B cell (primary cell): ENCODE measurements around the gene RPS18. TPM values are rescaled to one million over a fixed set of nuclear protein-coding genes. Genes with fewer than 3 reads are reported as not detected.

Source experiments
- ATAC-seq: fragments of 200-7000 bp; cut with Tn5 transposase; one replicate; pipeline ENCODE4 v1.10.0; 2021; ENCODE audit warnings: low read depth, mild to moderate bottlenecking, moderate number of reproducible peaks, moderate library complexity
- CTCF ChIA-PET: fragments of 350-600 bp; sonication (Branson Sonifier 250); formaldehyde crosslinking; loops from one replicate; lab custom pipeline; 2021; ENCODE audit warnings: antibody characterized with exemption, inconsistent platforms; lab: Charles Lee
- POLR2A ChIA-PET: fragments of 350-600 bp; sonication (Branson Sonifier 250); formaldehyde crosslinking; loops from one replicate; lab custom pipeline; 2021; ENCODE audit warnings: antibody characterized with exemption; lab: Charles Lee
- DNase-seq: peaks from one replicate; pipeline ENCODE4 v3.0.0; 2013
- H2AFZ ChIP-seq: 2 replicates; pipeline ENCODE4 v1.6.1; 2012; ENCODE audit warnings: mild to moderate bottlenecking, low read depth, low read length; ENCODE audit not compliant: insufficient read depth, poor library complexity, severe bottlenecking
- H3K27ac ChIP-seq, 2 donors: 1 replicate in 1 of 2; 2 replicates in 1 of 2; pipeline ENCODE4 v1.5.1; 2012 to 2013; ENCODE audit warnings: low read length in 2 of 2, mild to moderate bottlenecking in 2 of 2, moderate library complexity in 1 of 2
- H3K27me3 ChIP-seq, 4 experiments: fragments of 200-600 bp in 1 of 4; sonication (generic) in 1 of 4; replicated peaks in 1 of 4; 1 replicate in 2 of 4; 2 replicates in 2 of 4; pipeline versions ENCODE4 v1.6.1 to v1.7.0; 2013 to 2016; ENCODE audit warnings: low read length in 3 of 4, mild to moderate bottlenecking in 2 of 4, mixed read lengths in 1 of 4, moderate library complexity in 1 of 4; ENCODE audit not compliant: insufficient read depth in 4 of 4, control insufficient read depth in 3 of 4; ENCODE audit errors: control extremely low read depth in 1 of 4
- H3K36me3 ChIP-seq, 2 experiments: replicated peaks in 1 of 2; 1 replicate in 1 of 2; 2 replicates in 1 of 2; pipeline versions ENCODE4 v1.6.1 to v1.7.1; 2013; ENCODE audit warnings: low read length in 1 of 2; ENCODE audit not compliant: insufficient read depth in 2 of 2, control insufficient read depth in 1 of 2; ENCODE audit errors: control extremely low read depth in 1 of 2, extremely low read depth in 1 of 2
- H3K4me1 ChIP-seq, 2 donors: fragments of 200-600 bp in 1 of 2; sonication (generic) in 1 of 2; 1 replicate in 1 of 2; 2 replicates in 1 of 2; pipeline versions ENCODE4 v1.5.1 to v1.6.1; 2013 to 2017; ENCODE audit warnings: low read length in 2 of 2; ENCODE audit not compliant: control insufficient read depth in 2 of 2, insufficient read depth in 2 of 2
- H3K4me2 ChIP-seq: replicated peaks from 2 replicates; pipeline ENCODE3; 2012; ENCODE audit warnings: mild to moderate bottlenecking, low read depth, low read length; ENCODE audit not compliant: poor library complexity, severe bottlenecking
- H3K4me3 ChIP-seq, 5 experiments: fragments of 200-600 bp in 1 of 5; sonication (generic) in 1 of 5; 1 replicate in 3 of 5; 2 replicates in 2 of 5; pipeline versions ENCODE4 v1.5.1 to v1.7.0; 2011 to 2016; ENCODE audit warnings: low read length in 4 of 5, mild to moderate bottlenecking in 4 of 5, low read depth in 2 of 5, control low read depth in 1 of 5, moderate library complexity in 1 of 5; ENCODE audit not compliant: insufficient read depth in 1 of 5; ENCODE audit errors: control extremely low read depth in 1 of 5, extremely low read depth in 1 of 5
- H3K79me2 ChIP-seq: fragments of 200-600 bp; sonication (generic); one replicate; pipeline ENCODE4 v1.6.0; 2016; ENCODE audit warnings: low read length; ENCODE audit not compliant: control insufficient read depth, insufficient read depth
- H3K9ac ChIP-seq: fragments of 200-600 bp; sonication (generic); 2 replicates; pipeline ENCODE4 v1.6.1; 2017; ENCODE audit warnings: mild to moderate bottlenecking, low read length, moderate library complexity
- H3K9me3 ChIP-seq, 3 donors: one replicate each; pipeline versions ENCODE4 v1.6.1 to v1.7.1; 2013; ENCODE audit warnings: low read length in 2 of 3; ENCODE audit not compliant: control insufficient read depth in 2 of 3, insufficient read depth in 1 of 3; ENCODE audit errors: control extremely low read depth in 1 of 3
- H4K20me1 ChIP-seq: 2 replicates; pipeline ENCODE4 v1.6.0; 2012; ENCODE audit warnings: mild to moderate bottlenecking, low read length; ENCODE audit not compliant: insufficient read depth, control insufficient read depth, poor library complexity, severe bottlenecking
- H3K27ac Mint-ChIP-seq: one replicate; pipeline ENCODE4 v1.8.0; 2021; ENCODE audit warnings: mixed read lengths
- H3K27me3 Mint-ChIP-seq: one replicate; pipeline ENCODE4 v1.8.0; 2021; ENCODE audit warnings: mixed read lengths
- H3K4me1 Mint-ChIP-seq: one replicate; pipeline ENCODE4 v1.8.0; 2021; ENCODE audit warnings: mixed read lengths
- H3K4me3 Mint-ChIP-seq: one replicate; pipeline ENCODE4 v1.8.0; 2021; ENCODE audit warnings: mixed read lengths
- H3K9me3 Mint-ChIP-seq: one replicate; pipeline ENCODE4 v1.8.0; 2022; ENCODE audit warnings: mixed read lengths; ENCODE audit not compliant: insufficient read depth
- EZH2 ChIP-seq: IDR thresholded peaks from 2 replicates; pipeline ENCODE4 v1.6.1; 2012; ENCODE audit warnings: borderline replicate concordance, low read depth, mild to moderate bottlenecking, moderate library complexity, low read length; ENCODE audit not compliant: insufficient read depth, poor library complexity, severe bottlenecking
- WGBS: methylation state at CpG from one replicate; pipeline ENCODE4 v1.1.5; 2013; ENCODE audit warnings: missing lambda C conversion rate; ENCODE audit not compliant: insufficient coverage; 5-methylcytosine and 5-hydroxymethylcytosine counted together
- intact Hi-C: fragments of 100-400 bp; cut with micrococcal nuclease; formaldehyde crosslinking; loops from one replicate; pipeline ENCODE4 v1.10.0; 2022
- polyA plus RNA-seq: library from polyadenylated mRNA; depleted of rRNA; stranded (reverse); fragments of >200 nt; gene quantifications from 2 replicates; pipeline ENCODE4 v1.2.3, GENCODE V29; 2012
- total RNA-seq, 2 donors: library from RNA; stranded (reverse); fragments of 120-200 nt in 1 of 2; gene quantifications; 1 replicate in 1 of 2; 2 replicates in 1 of 2; pipeline versions ENCODE4 v1.2.3 to v1.2.4, GENCODE V29; 2013 to 2022
- TF ChIP-seq, protein P1 (sequence below): fragments of 200-600 bp; IDR thresholded peaks from one replicate; pipeline ENCODE4 v1.8.0; 2022; ENCODE audit warnings: antibody characterized with exemption, mild to moderate bottlenecking

The RPS18 gene
- total and polyA plus RNA-seq, 2 donors (not counting 1 experiment from before 2014, with no cell fraction given), result 3,830 to 5,829 TPM

DNA sequence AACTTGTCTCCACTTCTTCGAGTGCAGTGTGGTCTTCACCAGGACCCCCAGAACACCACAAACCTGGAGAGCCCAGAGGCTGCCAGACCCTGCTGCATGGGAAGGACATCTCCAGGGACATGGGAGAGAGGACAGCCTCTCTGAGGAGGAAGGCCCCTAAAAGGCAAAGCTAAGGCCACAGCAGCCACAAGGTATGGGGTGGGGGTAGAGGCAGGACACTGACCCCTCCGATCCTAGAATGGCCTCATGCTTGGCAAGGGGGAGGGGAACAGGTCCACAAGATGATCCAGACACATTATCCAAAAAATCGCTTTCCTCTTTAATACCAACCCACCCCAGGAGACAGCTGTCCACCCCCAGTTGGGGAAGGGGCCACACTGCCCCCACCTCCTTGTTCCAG is 6.9 kb downstream of the RPS18 start:
- intact Hi-C loops, result no loop called here
- H3K36me3 ChIP-seq, result peaks cover 5 to 63% of the 10 kb centered on the region in 2 experiments
- TF ChIP-seq, protein P1, sequence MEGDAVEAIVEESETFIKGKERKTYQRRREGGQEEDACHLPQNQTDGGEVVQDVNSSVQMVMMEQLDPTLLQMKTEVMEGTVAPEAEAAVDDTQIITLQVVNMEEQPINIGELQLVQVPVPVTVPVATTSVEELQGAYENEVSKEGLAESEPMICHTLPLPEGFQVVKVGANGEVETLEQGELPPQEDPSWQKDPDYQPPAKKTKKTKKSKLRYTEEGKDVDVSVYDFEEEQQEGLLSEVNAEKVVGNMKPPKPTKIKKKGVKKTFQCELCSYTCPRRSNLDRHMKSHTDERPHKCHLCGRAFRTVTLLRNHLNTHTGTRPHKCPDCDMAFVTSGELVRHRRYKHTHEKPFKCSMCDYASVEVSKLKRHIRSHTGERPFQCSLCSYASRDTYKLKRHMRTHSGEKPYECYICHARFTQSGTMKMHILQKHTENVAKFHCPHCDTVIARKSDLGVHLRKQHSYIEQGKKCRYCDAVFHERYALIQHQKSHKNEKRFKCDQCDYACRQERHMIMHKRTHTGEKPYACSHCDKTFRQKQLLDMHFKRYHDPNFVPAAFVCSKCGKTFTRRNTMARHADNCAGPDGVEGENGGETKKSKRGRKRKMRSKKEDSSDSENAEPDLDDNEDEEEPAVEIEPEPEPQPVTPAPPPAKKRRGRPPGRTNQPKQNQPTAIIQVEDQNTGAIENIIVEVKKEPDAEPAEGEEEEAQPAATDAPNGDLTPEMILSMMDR, result no peak
- no peak for TF ChIP-seq EZH2

DNA sequence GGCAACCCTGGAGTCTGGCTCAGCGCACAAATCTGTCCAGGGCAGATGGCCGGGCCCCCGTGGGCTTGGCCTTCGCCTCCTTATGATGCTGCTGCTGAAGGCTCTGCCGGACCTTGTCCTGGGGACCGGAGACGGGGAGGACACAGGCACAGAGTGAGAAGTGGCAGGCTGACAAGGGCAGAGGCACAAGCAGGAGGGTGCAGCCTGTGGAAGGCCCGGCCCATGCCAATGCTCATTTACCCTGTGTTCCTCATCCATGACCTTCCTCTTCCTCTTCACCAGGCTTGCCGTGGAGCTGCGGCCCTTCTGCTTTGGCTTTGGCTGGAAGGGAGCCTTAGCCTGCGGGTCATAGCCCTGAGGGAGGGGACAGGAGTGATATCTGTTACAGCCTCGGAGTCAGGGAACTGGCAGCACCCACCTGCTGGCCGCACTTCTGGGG is 7.4 kb downstream of the RPS18 start:
- H3K4me1 Mint-ChIP-seq, result peaks cover 50% of the 10 kb centered on the region
- peaks cover 5 to 62% of the 10 kb centered on the region in 2 experiments for H3K36me3 ChIP-seq

More for the DNA sequence above, 6.9 kb downstream of the RPS18 start:
- Histone ChIP-seq H3K4me2 (peak overlapping the region; percentile 95), H4K20me1 (peaks cover 52% of the 10 kb centered on the region), H3K79me2 (peaks cover 24% of the 10 kb centered on the region), H3K9ac (no peak overlapping the region), H3K27ac (peak overlapping the region in 1 of 2 donors; percentile 87), H3K9me3 (no peaks in the 10 kb centered on the region), H2AFZ (no peak overlapping the region), H3K27me3 (no peaks in the 10 kb centered on the region), H3K4me3 (no peak overlapping the region), H3K4me1 (peaks cover 40 to 51% of the 10 kb centered on the region in 2 donors)
- Mint-ChIP-seq H3K27me3 (no peaks in the 10 kb centered on the region), H3K27ac (peak overlapping the region; percentile 98), H3K9me3 (no peaks in the 10 kb centered on the region), H3K4me1 (peaks cover 53% of the 10 kb centered on the region), H3K4me3 (peak overlapping the region; percentile 92)
- CTCF ChIA-PET, result interaction anchor here (1.4 to 3.9 kb wide), 9 partner anchors 8 to 147 kb away, joined by 3 to 41 read pairs (median 10); partner anchors contain the start of genes PFDN6, RGL2 and WDR46
- WGBS, result no CpG with 5 or more reads among the region's 3 CpGs
- POLR2A ChIA-PET, result interaction anchor here (2.4 to 5.1 kb wide), 3 partner anchors 10 to 39 kb away, joined by 10 to 39 read pairs (median 24); partner anchors contain the start of genes PFDN6, WDR46 and ZBTB22
- no peak for DNase-seq
- ATAC-seq, result no peak

More for the DNA sequence above, 7.4 kb downstream of the RPS18 start:
- Mint-ChIP-seq H3K4me3 (no peak overlapping the region), H3K9me3 (no peaks in the 10 kb centered on the region), H3K27me3 (no peaks in the 10 kb centered on the region), H3K27ac (peak overlapping the region; percentile 46)
- peaks cover 50% of the 10 kb centered on the region for H4K20me1 ChIP-seq
- H3K4me2 ChIP-seq, result peak overlapping the region; percentile 12
- H3K27ac ChIP-seq, result peak overlapping the region in 1 of 2 donors; percentile 26
- intact Hi-C loops, result no loop called here
- WGBS, result 91% methylated on average over 10 of the region's 13 CpGs
- no peak overlapping the region for H3K9ac ChIP-seq
- TF ChIP-seq, protein P1, result no peak
- TF ChIP-seq EZH2, result no peak
- ChIA-PET POLR2A (interaction anchor here (0.7 to 5.1 kb wide), 2 partner anchors 10 to 345 kb away, joined by 3 to 39 read pairs; partner anchors contain the start of genes PFDN6 and WDR46), CTCF (interaction anchor here (1.4 to 3.9 kb wide), 4 partner anchors 10 to 66 kb away, joined by 3 to 41 read pairs (median 23); partner anchors contain the start of genes PFDN6, RGL2 and WDR46)
- H3K9me3 ChIP-seq, result no peaks in the 10 kb centered on the region
- H3K4me3 ChIP-seq, result no peak overlapping the region
- H3K27me3 ChIP-seq, result no peaks in the 10 kb centered on the region
- ATAC-seq, result no peak
- peaks cover 36 to 47% of the 10 kb centered on the region in 2 donors for H3K4me1 ChIP-seq
- H2AFZ ChIP-seq, result no peak overlapping the region
- DNase-seq, result no peak
- H3K79me2 ChIP-seq, result peaks cover 25% of the 10 kb centered on the region
